ENCODE data around the gene RPL22L1.

RPL22L1 gene

GRCh38 chr3:170844377-170844776, 25.6 kb downstream of the RPL22L1 start:
- no peaks in the 10 kb centered on the region for H3K9me3 ChIP-seq (ENCODE audit: severe bottlenecking)
- H3K27ac ChIP-seq, result no peak overlapping the region
- H3K4me3 ChIP-seq (ENCODE audit: low read depth, low read length), result no peak overlapping the region
- no peaks in the 10 kb centered on the region for H3K27me3 ChIP-seq (ENCODE audit: insufficient read depth, low read depth, severe bottlenecking)
- no peak for DNase-seq
- no peak for TF ChIP-seq CTCF (IDR thresholded peaks at IDR 0.05; ENCODE audit: low read depth, low read length)
- no peaks in the 10 kb centered on the region for H3K36me3 ChIP-seq

- Histone ChIP-seq H3K27me3 (ENCODE audit: insufficient read depth, low read depth, severe bottlenecking) (no peaks in the 10 kb centered on the region), H3K4me3 (ENCODE audit: low read depth, low read length) (no peak overlapping the region), H3K9me3 (ENCODE audit: severe bottlenecking) (no peaks in the 10 kb centered on the region), H3K36me3 (no peaks in the 10 kb centered on the region), H3K27ac (no peak overlapping the region)
- DNase-seq, result no peak
- no peak for TF ChIP-seq CTCF (IDR thresholded peaks at IDR 0.05; ENCODE audit: low read depth, low read length)
Measured at GRCh38 chr3:170840291-170840859, 29.6 kb downstream of the RPL22L1 start.

GRCh38 chr3:170839518-170840100, 30.4 kb downstream of the RPL22L1 start:
- no peak for DNase-seq
- H3K27me3 ChIP-seq (ENCODE audit: insufficient read depth, low read depth, severe bottlenecking), result no peaks in the 10 kb centered on the region
- no peak for TF ChIP-seq CTCF (IDR thresholded peaks at IDR 0.05; ENCODE audit: low read depth, low read length)
- H3K9me3 ChIP-seq (ENCODE audit: severe bottlenecking), result no peaks in the 10 kb centered on the region
- no peak overlapping the region for H3K4me3 ChIP-seq (ENCODE audit: low read depth, low read length)
- H3K27ac ChIP-seq, result no peak overlapping the region
- no peaks in the 10 kb centered on the region for H3K36me3 ChIP-seq

- Histone ChIP-seq H3K9me3 (ENCODE audit: severe bottlenecking) (no peaks in the 10 kb centered on the region), H3K27ac (no peak overlapping the region), H3K27me3 (ENCODE audit: insufficient read depth, low read depth, severe bottlenecking) (no peaks in the 10 kb centered on the region), H3K4me3 (ENCODE audit: low read depth, low read length) (no peak overlapping the region), H3K36me3 (no peaks in the 10 kb centered on the region)
- no peak for DNase-seq
- no peak for TF ChIP-seq CTCF (IDR thresholded peaks at IDR 0.05; ENCODE audit: low read depth, low read length)
Measured at GRCh38 chr3:170836491-170836890, 33.5 kb downstream of the RPL22L1 start.

GRCh38 chr3:170835336-170835735, 34.7 kb downstream of the RPL22L1 start:
- Histone ChIP-seq H3K27ac (no peak overlapping the region), H3K4me3 (ENCODE audit: low read depth, low read length) (no peak overlapping the region), H3K9me3 (ENCODE audit: severe bottlenecking) (no peaks in the 10 kb centered on the region), H3K36me3 (no peaks in the 10 kb centered on the region), H3K27me3 (ENCODE audit: insufficient read depth, low read depth, severe bottlenecking) (no peaks in the 10 kb centered on the region)
- no peak for DNase-seq
- no peak for TF ChIP-seq CTCF (IDR thresholded peaks at IDR 0.05; ENCODE audit: low read depth, low read length)

GRCh38 chr3:170830580-170830979, 39.4 kb downstream of the RPL22L1 start:
- Histone ChIP-seq H3K9me3 (ENCODE audit: severe bottlenecking) (no peaks in the 10 kb centered on the region), H3K4me3 (ENCODE audit: low read depth, low read length) (no peak overlapping the region), H3K27ac (no peak overlapping the region), H3K36me3 (no peaks in the 10 kb centered on the region), H3K27me3 (ENCODE audit: insufficient read depth, low read depth, severe bottlenecking) (no peaks in the 10 kb centered on the region)
- TF ChIP-seq CTCF (IDR thresholded peaks at IDR 0.05; ENCODE audit: low read depth, low read length), result no peak
- DNase-seq, result no peak
